ENCODE data around the gene DDI1.

Gene DDI1

DNA sequence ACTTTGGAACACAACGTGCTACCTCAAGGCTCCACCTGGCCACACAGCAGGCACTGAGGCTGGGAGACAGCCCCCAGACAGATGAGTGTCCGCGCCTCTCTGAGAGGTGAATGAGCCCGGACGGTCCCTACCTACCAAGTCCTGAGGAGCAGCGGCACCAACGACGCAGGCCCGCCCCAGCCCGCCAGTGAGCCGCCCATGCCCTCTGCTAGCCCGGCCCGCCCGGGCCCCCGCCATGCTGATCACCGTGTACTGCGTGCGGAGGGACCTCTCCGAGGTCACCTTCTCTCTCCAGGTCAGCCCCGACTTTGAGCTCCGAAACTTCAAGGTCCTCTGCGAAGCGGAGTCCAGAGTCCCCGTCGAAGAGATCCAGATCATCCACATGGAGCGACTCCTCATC lies at the start of gene DDI1:
DDI1 (plus strand) TSS at position 53 of the 400 bp plus-strand sequence; CDS start at position 236, 183 bp downstream.
- H3K27ac Mint-ChIP-seq: no peak within 1 kb of the TSS
- H3K4me1 Mint-ChIP-seq: no peaks in the 10 kb centered on the region
- no peaks in the 10 kb centered on the region for H3K36me3 Mint-ChIP-seq
- peak; percentile 24 for ATAC-seq
- DNase-seq (ENCODE audit: low spot score in 2 of 2): no peak
- no peaks in the 10 kb centered on the region for H3K9me3 Mint-ChIP-seq
- H3K4me3 Mint-ChIP-seq: no peak within 1 kb of the TSS

GRCh38 chr11:103987629-103988594 lies 48.5 kb upstream of the DDI1 start:
- Mint-ChIP-seq H3K4me3 (no peak overlapping the region), H3K4me1 (no peaks in the 10 kb centered on the region), H3K36me3 (no peaks in the 10 kb centered on the region), H3K9me3 (peaks cover 3% of the 10 kb centered on the region), H3K27ac (no peak overlapping the region)
- ATAC-seq: no peak
- no peak for DNase-seq (ENCODE audit: low spot score in 2 of 2)

- no peak for ATAC-seq
- DNase-seq (ENCODE audit: low spot score in 2 of 2): no peak
Observed at GRCh38 chr11:103988595-103988969, 47.9 kb upstream of the DDI1 start.

DNA sequence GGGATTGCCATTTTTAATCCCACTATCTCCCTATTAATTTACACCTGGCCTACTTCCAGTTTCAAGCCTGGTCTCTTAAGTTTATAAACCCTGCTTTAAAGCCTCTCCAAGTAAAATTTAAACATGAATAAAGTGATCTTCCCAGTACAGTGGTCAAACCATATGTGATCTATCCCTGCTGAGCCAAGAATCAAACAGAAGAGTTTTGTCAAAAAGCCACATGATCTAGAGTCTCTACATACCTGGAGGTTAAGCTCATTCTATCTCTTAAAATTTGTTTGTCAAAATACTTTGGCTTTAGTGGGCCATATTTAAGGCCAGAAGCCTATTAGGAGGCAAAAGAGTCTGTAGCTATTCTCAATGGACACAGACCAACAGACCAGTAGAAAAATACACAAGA lies 42.9 kb upstream of the DDI1 start:
- Mint-ChIP-seq H3K4me3 (no peak overlapping the region), H3K36me3 (no peaks in the 10 kb centered on the region), H3K27ac (no peak overlapping the region), H3K9me3 (no peaks in the 10 kb centered on the region), H3K4me1 (no peaks in the 10 kb centered on the region)
- DNase-seq (ENCODE audit: low spot score in 2 of 2) (no peak), ATAC-seq (no peak)

More at GRCh38 chr11:103988595-103988969, 47.9 kb upstream of the DDI1 start:
- no peaks in the 10 kb centered on the region for H3K4me1 Mint-ChIP-seq
- H3K27ac Mint-ChIP-seq: no peak overlapping the region
- H3K9me3 Mint-ChIP-seq: peaks cover 3% of the 10 kb centered on the region
- H3K36me3 Mint-ChIP-seq: no peaks in the 10 kb centered on the region
- H3K4me3 Mint-ChIP-seq: no peak overlapping the region

GRCh38 chr11:103994094-103994493 lies 42.3 kb upstream of the DDI1 start:
- Mint-ChIP-seq H3K4me1 (no peaks in the 10 kb centered on the region), H3K9me3 (no peaks in the 10 kb centered on the region), H3K4me3 (no peak overlapping the region), H3K36me3 (no peaks in the 10 kb centered on the region), H3K27ac (no peak overlapping the region)
- ATAC-seq (no peak), DNase-seq (ENCODE audit: low spot score in 2 of 2) (no peak)

- Mint-ChIP-seq H3K4me3 (no peak overlapping the region), H3K4me1 (no peaks in the 10 kb centered on the region), H3K36me3 (no peaks in the 10 kb centered on the region), H3K9me3 (no peaks in the 10 kb centered on the region), H3K27ac (no peak overlapping the region)
- DNase-seq (ENCODE audit: low spot score in 2 of 2) (no peak), ATAC-seq (no peak)
Observed at GRCh38 chr11:103994518-103994917, 41.9 kb upstream of the DDI1 start.

DNA sequence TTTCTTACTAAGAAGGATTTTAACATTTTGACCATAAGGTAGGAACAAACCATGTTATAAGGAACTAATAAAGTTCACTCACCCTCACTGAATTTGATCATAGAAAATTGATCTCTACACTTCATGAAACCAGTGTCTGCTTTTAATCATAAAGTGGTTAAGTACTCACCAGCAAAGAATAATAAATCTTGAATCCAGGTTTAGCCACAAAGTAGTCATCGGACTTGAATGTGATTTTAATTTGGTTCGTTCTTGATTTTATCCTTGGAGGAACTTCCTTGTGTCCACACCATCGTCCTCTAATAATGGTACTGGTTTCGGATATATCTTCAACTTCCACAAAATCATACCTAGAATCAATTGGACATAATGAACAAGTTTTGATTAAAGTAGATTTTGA lies 40.5 kb upstream of the DDI1 start:
- Mint-ChIP-seq H3K4me3 (no peak overlapping the region), H3K9me3 (peaks cover 3% of the 10 kb centered on the region), H3K36me3 (no peaks in the 10 kb centered on the region), H3K4me1 (no peaks in the 10 kb centered on the region), H3K27ac (no peak overlapping the region)
- no peak for ATAC-seq
- no peak for DNase-seq (ENCODE audit: low spot score in 2 of 2)

DNA sequence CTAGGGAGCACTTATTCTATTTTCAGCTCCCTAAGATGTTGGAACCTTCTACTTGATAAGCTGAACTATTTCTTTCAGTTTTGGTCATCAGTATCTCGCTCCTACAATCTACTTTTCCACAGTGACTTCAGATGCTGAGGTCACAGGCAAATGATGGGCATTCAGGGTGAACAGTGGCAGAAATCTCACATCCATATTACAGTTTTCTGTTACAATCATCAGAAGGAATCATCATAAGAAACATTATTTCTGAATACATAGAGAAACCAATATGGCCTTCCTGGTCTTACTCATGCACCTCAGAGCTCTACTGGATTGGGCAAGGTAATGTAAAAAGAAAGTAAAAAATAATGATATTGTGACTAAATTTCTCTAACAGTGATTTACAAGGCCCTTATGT lies 39.4 kb upstream of the DDI1 start:
- Mint-ChIP-seq H3K36me3 (no peaks in the 10 kb centered on the region), H3K9me3 (peaks cover 3% of the 10 kb centered on the region), H3K4me1 (no peaks in the 10 kb centered on the region), H3K4me3 (no peak overlapping the region), H3K27ac (no peak overlapping the region)
- no peak for ATAC-seq
- no peak for DNase-seq (ENCODE audit: low spot score in 2 of 2)

DNA sequence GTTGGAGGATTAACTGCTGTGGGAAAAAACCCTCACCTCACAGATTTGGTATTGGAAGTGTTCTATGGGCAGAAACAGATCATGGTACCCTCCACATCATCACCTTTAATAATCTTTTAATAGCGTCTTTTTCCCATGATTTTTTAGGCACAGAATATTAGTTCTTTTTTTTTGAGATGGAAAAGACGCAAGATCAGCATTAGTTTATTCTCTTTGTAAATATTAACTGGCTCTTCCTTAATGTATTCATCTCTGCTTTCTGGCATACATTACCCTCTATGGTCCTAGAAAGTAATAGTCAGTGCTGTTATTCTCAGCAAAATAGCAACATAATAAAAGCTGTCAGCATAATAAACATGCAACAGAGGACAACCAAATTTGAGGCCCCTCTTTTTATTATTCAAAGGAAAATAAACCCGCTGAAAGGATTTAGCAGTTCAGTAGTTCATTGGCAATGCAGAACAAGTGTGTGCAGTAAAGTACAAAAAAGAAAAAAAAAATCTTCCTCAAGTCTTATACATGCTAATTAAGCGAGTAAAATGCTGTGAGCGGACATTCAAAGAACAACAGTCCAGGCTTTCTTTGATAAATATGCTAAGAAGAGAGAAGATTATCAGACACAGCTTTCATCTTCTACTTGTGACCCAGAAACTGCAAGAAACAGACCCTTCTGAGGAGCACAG lies 37.5 kb upstream of the DDI1 start:
- no peaks in the 10 kb centered on the region for H3K4me1 Mint-ChIP-seq
- ATAC-seq: no peak
- DNase-seq (ENCODE audit: low spot score in 2 of 2): no peak
- no peaks in the 10 kb centered on the region for H3K36me3 Mint-ChIP-seq
- no peak overlapping the region for H3K4me3 Mint-ChIP-seq
- H3K27ac Mint-ChIP-seq: no peak overlapping the region
- H3K9me3 Mint-ChIP-seq: peaks cover 3% of the 10 kb centered on the region

DNA sequence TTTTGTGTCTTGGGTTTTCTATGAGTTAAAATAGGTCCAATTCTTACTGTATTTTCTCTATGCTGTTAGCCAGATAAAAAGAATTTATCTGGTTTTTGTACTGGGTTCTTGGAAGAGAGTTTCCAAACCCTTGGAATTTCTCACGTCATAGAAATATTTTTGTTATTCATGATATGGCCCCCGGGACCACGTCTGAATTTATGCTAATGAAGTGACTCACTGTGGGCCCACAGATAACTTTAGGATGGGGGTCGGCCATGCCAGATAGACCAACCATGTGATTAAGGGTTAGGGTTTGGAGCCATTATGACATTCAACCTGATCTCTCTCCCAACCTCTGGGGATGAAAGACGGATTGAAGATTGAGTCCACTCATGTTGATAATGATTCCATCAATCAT lies 35.6 kb upstream of the DDI1 start:
- ATAC-seq: no peak
- no peak for DNase-seq (ENCODE audit: low spot score in 2 of 2)
- Mint-ChIP-seq H3K36me3 (no peaks in the 10 kb centered on the region), H3K9me3 (peaks cover 3% of the 10 kb centered on the region), H3K4me3 (no peak overlapping the region), H3K27ac (no peak overlapping the region), H3K4me1 (no peaks in the 10 kb centered on the region)

- no peaks in the 10 kb centered on the region for H3K36me3 Mint-ChIP-seq
- no peaks in the 10 kb centered on the region for H3K4me1 Mint-ChIP-seq
Observed at GRCh38 chr11:104001561-104002056, 34.8 kb upstream of the DDI1 start.

GRCh38 chr11:104003491-104003890 lies 32.9 kb upstream of the DDI1 start:
- ATAC-seq (peak; percentile 13), DNase-seq (ENCODE audit: low spot score in 2 of 2) (no peak)
- no peak overlapping the region for H3K27ac Mint-ChIP-seq

More at GRCh38 chr11:104001561-104002056, 34.8 kb upstream of the DDI1 start:
- DNase-seq (ENCODE audit: low spot score in 2 of 2) (no peak), ATAC-seq (no peak)
- H3K4me3 Mint-ChIP-seq: no peak overlapping the region
- H3K27ac Mint-ChIP-seq: no peak overlapping the region
- H3K9me3 Mint-ChIP-seq: peaks cover 3% of the 10 kb centered on the region

DNA sequence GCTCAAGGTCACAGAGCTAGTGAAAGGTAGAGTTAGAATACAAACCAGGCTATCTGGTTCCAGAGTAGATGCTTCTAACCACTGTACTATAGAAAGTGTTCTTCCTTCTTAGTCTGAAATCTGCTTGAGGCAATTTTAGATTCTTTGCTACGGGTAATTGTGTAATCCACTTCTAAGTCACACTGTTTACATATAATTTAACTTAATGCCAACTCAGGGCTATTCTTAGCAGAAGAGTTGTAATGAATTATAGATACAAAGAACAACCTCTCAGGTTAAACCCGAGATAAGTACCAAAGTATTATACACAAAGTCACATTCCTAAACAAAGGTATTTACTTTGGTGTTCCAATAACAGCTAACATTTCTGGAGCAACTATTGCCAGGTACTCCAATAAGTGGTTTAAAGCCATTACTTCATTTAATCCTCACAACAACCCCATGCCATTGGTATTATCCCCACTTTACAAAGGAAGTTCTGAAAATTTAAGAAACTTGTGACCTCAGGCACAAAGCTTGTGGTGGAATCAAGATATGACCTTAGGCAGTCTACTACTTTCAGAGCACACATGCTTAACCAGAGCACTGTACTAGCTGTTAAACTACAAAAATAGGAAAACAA lies 31.1 kb upstream of the DDI1 start:
- Mint-ChIP-seq H3K4me3 (no peak overlapping the region), H3K36me3 (no peaks in the 10 kb centered on the region), H3K27ac (no peak overlapping the region), H3K4me1 (no peaks in the 10 kb centered on the region), H3K9me3 (peaks cover 3% of the 10 kb centered on the region)
- DNase-seq (ENCODE audit: low spot score in 2 of 2) (no peak), ATAC-seq (no peak)

More at GRCh38 chr11:104003491-104003890, 32.9 kb upstream of the DDI1 start:
- Mint-ChIP-seq H3K4me1 (no peaks in the 10 kb centered on the region), H3K9me3 (peaks cover 3% of the 10 kb centered on the region), H3K36me3 (no peaks in the 10 kb centered on the region), H3K4me3 (no peak overlapping the region)

- ATAC-seq (no peak), DNase-seq (ENCODE audit: low spot score in 2 of 2) (no peak)
- no peaks in the 10 kb centered on the region for H3K9me3 Mint-ChIP-seq
- H3K27ac Mint-ChIP-seq: no peak overlapping the region
- no peaks in the 10 kb centered on the region for H3K4me1 Mint-ChIP-seq
- no peaks in the 10 kb centered on the region for H3K36me3 Mint-ChIP-seq
- no peak overlapping the region for H3K4me3 Mint-ChIP-seq
Observed at GRCh38 chr11:104009744-104010143, 26.7 kb upstream of the DDI1 start.

- no peak overlapping the region for H3K4me3 Mint-ChIP-seq
- H3K36me3 Mint-ChIP-seq: no peaks in the 10 kb centered on the region
- H3K4me1 Mint-ChIP-seq: no peaks in the 10 kb centered on the region
- no peak for DNase-seq (ENCODE audit: low spot score in 2 of 2)
- H3K27ac Mint-ChIP-seq: no peak overlapping the region
- no peak for ATAC-seq
- no peaks in the 10 kb centered on the region for H3K9me3 Mint-ChIP-seq
Observed at GRCh38 chr11:104011044-104011443, 25.4 kb upstream of the DDI1 start.

All from stimulated activated effector memory CD8-positive, alpha-beta T cell treated with anti-CD3 and anti-CD28 coated beads, Interleukin-12 subunit alpha, Interleukin-12 subunit beta, amount 100 ng/mL, for 72 hours (primary cell).